HepG2 (cell line): Measurements from ENCODE around the gene KLHL8.

ENCODE experiments used
- CEBPB ChIP-seq: IDR thresholded peaks from 2 replicates; pipeline ENCODE4 v1.6.1; 2011; ENCODE audit warnings: low read depth, low read length, improper control_type of control experiment, borderline replicate concordance
- EP300 ChIP-seq, 3 experiments: sonication (generic) in 1 of 3; formaldehyde crosslinking in 1 of 3; IDR thresholded peaks; 2 replicates each; pipeline versions ENCODE4 v1.5.1 to v1.6.1; 2011 to 2020; ENCODE audit warnings: low read depth in 2 of 3, low read length in 2 of 3, borderline replicate concordance in 1 of 3, improper control_type of control experiment in 1 of 3, mild to moderate bottlenecking in 1 of 3, missing genetic modification reagents in 1 of 3, moderate library complexity in 1 of 3
- JUNB ChIP-seq: sonication (generic); formaldehyde crosslinking; IDR thresholded peaks from 2 replicates; pipeline ENCODE4 v1.8.0; 2022; ENCODE audit warnings: missing genetic modification reagents, mild to moderate bottlenecking, borderline replicate concordance
- KDM1A ChIP-seq: IDR thresholded peaks from 2 replicates; pipeline ENCODE4 v1.6.1; 2016; ENCODE audit warnings: missing compliant biosample characterization
- MYC ChIP-seq: sonication (generic); formaldehyde crosslinking; IDR thresholded peaks from 2 replicates; pipeline ENCODE4 v1.9.0; 2021; ENCODE audit warnings: missing genetic modification reagents, borderline replicate concordance
- NR2C2 ChIP-seq: sonication (generic); formaldehyde crosslinking; IDR thresholded peaks from 2 replicates; pipeline ENCODE4 v1.4.0; 2020; ENCODE audit warnings: missing genetic modification reagents, mild to moderate bottlenecking, moderate library complexity, borderline replicate concordance
- RNF2 ChIP-seq: fragments of 450-650 bp; conservative IDR thresholded peaks from 2 replicates; pipeline ENCODE4 v1.6.1; 2016; ENCODE audit warnings: low read depth
- SMC3 ChIP-seq: IDR thresholded peaks from 2 replicates; pipeline ENCODE4 v1.6.1; 2011; ENCODE audit warnings: low read length, improper control_type of control experiment
- TAF1 ChIP-seq: sonication (generic); formaldehyde crosslinking; IDR thresholded peaks from 2 replicates; pipeline ENCODE4 v1.4.0; 2020; ENCODE audit warnings: missing genetic modification reagents
- TCF7 ChIP-seq: sonication (generic); IDR thresholded peaks from 2 replicates; pipeline ENCODE4 v1.6.1; 2016; ENCODE audit warnings: antibody characterized with exemption, low read depth
- ZNF772 ChIP-seq: sonication (generic); formaldehyde crosslinking; IDR thresholded peaks from 2 replicates; pipeline ENCODE4 v1.5.0; 2020; ENCODE audit warnings: mild to moderate bottlenecking, missing genetic modification reagents
- TF ChIP-seq, protein P1 (sequence below): sonication (generic); formaldehyde crosslinking; IDR thresholded peaks from 2 replicates; pipeline ENCODE4 v1.5.0; 2020; ENCODE audit warnings: mild to moderate bottlenecking, missing genetic modification reagents, moderate library complexity

GRCh38 chr4:87128006-87128705, 92.3 kb downstream of the KLHL8 start:
- TF ChIP-seq TCF7 = no peak
- no peak for TF ChIP-seq KDM1A
- no peak for TF ChIP-seq RNF2
- no peak for TF ChIP-seq MYC (CRISPR knock-in tag)
- no peak for TF ChIP-seq NR2C2
- TF ChIP-seq ZNF772 (CRISPR knock-in tag) = no peak
- no peak for TF ChIP-seq JUNB
- TF ChIP-seq, protein P1, sequence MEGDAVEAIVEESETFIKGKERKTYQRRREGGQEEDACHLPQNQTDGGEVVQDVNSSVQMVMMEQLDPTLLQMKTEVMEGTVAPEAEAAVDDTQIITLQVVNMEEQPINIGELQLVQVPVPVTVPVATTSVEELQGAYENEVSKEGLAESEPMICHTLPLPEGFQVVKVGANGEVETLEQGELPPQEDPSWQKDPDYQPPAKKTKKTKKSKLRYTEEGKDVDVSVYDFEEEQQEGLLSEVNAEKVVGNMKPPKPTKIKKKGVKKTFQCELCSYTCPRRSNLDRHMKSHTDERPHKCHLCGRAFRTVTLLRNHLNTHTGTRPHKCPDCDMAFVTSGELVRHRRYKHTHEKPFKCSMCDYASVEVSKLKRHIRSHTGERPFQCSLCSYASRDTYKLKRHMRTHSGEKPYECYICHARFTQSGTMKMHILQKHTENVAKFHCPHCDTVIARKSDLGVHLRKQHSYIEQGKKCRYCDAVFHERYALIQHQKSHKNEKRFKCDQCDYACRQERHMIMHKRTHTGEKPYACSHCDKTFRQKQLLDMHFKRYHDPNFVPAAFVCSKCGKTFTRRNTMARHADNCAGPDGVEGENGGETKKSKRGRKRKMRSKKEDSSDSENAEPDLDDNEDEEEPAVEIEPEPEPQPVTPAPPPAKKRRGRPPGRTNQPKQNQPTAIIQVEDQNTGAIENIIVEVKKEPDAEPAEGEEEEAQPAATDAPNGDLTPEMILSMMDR (CRISPR knock-in tag) = no peak
- no peak for TF ChIP-seq CEBPB
- TF ChIP-seq EP300 (IDR thresholded peaks at IDR 0.05; ENCODE audit: low read depth in 2 of 2, low read length in 2 of 2) = no peak
- TF ChIP-seq EP300 (CRISPR knock-in tag; IDR thresholded peaks at IDR 0.05; ENCODE audit: borderline replicate concordance) = no peak
- no peak for TF ChIP-seq TAF1
- no peak for TF ChIP-seq SMC3
